DMS 273 (cell line): Measurements from ENCODE around the gene C10orf90.

ENCODE experiments used
- DNase-seq: peaks from one replicate; lab custom pipeline; 2025; ENCODE audit not compliant: unreplicated experiment; lab: John Stamatoyannopoulos, UW

C10orf90 gene

DNA sequence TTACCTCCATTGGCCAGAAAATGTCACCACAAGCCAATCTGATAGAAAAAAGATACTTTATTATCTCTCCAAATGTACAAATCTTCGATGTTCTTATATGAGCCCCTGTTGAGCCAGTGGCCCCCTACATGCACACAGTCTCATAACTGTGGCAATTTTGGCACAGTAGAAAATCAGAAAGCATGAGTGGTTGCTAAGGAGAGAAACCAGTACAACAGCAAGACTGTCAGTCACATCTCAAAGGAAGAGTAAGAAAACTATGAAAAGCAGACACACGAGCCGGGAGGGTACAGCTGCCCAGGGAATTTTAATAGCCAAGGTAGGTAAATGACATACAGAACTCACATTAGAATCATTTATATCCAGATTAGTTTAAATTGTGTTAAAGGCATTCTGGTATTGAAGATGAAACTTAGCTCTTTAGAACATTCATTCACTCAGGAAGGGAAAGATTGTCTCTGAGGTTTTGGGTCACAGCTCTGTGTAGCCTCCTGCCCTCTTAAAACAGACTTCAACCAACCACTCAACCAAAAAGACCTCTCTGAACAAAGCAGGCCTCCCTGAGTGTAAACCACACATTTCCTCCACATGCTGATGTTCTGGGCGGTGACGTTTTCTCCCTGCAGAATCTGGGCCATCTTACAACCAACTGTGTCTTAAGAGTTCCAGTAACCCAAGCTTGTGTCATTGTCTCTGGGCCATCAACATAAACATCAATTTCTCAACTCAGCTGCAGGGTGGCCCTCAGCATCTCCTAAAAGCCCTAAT is 201.4 kb downstream of the C10orf90 start:
- DNase-seq, result no peak

DNA sequence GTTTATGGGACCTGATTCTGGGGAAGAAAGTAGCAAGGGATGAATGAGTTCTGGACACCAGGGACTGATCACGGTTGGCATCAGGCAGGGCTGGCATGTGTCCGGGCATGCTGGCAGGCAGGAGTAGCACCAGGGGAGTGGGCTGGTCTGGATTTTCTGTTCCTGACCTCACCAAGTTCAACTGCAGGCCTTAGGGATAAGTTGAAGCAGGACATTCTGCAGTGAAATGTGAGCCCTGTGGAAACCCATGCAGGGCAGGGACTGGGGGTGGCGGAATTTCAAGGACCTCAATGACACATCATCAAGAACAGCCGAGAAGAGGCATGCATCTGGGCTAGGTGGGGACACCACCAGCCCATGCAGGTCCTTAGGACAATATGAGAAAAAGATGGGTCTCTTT is 202.0 kb downstream of the C10orf90 start:
- DNase-seq, result no peak

- no peak for DNase-seq
Observed at GRCh38 chr10:126465771-126466170, 204.7 kb downstream of the C10orf90 start.

- no peak for DNase-seq
Observed at GRCh38 chr10:126463286-126463685, 207.2 kb downstream of the C10orf90 start.

GRCh38 chr10:126461289-126461940 is 209.1 kb downstream of the C10orf90 start:
- DNase-seq, result no peak

GRCh38 chr10:126459878-126460481 is 210.5 kb downstream of the C10orf90 start:
- DNase-seq, result no peak

DNA sequence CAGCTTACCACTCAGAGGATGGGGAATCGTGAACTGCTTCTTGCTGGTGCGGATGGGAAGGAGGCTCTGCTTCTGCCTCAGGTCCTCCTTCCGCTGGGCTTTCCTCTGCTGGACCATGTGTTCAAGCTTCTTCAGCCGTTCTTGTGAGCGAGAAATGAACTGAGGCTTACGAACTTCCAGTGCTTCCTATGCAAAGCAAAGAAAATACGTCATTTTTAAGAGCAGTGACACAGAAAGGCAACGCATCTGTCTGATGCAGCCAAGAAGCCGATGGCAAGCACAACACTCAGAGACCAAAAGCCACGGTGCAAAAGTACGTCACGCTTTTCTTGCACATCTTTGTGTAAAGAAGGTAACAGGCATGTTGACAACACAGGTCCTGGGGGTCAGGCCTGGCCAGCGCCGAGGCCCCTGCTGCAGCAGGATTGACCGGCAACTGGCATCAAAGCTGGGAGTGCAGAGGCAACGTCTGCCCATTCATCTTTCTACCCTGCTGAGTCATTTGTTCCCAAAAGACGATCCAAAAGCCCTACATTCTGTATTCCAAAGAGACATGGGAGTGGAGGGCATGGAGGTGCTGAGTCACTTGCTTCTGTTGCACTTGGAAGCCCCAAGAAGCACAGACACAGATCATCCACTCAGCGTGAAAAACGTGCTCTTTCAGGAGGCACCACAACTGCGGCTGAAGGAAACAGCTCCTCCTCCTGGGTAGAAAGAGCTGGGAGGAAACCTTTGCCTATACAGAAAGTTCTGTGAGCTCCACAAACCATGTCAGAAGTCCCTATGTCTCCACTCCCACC is 211.3 kb downstream of the C10orf90 start:
- no peak for DNase-seq

- DNase-seq, result no peak
Observed at GRCh38 chr10:126458466-126458865, 212.0 kb downstream of the C10orf90 start.

- no peak for DNase-seq
Observed at GRCh38 chr10:126456632-126457031, 213.9 kb downstream of the C10orf90 start.

DNA sequence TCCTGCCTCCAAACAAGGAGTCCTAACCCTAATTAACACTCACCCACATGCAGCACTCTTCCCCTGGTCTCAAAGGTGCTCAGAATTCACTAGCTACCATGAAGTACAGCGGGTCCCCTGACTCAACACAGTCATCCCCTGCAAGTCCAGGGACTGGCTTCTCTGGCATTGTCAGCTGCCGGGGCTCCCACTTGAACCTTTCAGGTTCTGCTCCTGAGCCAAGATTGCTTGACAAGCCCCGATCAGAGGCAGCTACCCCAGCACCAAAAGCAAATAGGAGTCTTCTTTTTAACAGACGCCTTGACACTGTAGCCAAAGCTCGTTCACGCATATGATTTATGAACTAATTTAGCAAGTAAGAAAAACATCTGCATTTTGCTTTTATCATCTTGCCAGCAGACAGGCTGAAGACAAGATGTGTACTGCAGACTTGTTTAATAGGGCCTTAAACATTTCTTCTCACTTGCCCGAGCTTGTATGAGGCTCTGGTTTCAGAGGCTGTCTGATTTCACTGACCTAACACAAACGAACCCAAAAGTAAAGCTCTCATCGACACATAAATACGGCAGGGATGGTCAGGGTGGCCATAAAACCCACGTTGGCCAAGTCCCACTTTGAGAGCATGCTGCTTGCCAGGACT is 214.6 kb downstream of the C10orf90 start:
- DNase-seq, result no peak

DNA sequence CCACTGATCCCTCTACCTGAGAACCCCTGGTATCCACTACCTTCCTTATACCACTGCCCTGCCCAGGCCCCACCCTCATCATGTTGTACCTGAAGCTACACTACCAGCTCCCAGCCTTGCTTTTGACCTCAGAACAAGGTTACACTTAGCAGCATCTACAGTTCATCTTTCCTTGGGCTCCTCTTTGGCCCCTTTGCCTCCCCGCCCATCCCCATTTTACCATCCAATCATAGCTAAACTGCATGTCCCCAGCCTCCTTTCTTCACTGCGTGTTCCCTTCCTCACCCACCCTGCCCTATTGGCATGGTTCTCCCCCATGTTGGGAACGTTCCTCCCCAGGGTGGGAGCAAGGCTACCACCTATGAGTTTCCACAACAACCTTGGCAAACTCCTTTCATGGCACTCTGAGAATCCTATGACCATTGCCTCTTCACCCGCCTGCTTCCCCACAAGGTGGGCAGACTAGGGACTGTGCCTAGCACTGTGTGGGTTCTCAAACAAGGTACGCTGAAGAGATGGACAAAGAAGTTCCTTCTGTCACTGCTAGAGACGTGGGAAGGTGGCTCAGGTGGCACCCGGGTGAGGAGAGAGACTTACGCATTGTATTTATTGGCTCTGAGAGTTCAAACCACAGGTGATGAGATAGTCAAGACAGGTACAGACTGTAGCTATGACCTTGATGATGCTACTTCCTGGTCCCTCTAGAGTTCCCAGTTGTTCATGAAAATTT is 215.3 kb downstream of the C10orf90 start:
- DNase-seq, result no peak

- DNase-seq, result no peak
Observed at GRCh38 chr10:126454045-126454751, 216.3 kb downstream of the C10orf90 start.

DNA sequence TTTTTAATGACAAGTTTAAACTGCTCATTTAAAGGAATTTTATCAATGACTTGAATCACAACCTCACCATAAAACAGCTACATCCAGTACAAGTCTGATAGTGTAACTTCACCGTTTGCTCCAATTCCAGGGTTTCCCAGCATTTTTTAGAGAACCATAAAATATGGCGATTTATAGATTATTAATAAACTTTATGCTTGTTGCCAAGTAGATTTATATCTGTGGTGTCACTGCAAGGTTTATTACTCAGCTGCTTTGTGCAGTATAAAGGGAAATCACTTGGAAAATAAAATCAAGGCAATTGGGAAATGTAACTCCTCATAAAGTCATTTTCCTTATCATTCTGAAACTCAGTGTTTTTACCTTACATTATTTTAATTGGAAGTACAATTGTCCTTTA is 218.2 kb downstream of the C10orf90 start:
- DNase-seq, result no peak

- DNase-seq, result no peak
Observed at GRCh38 chr10:126448091-126448490, 222.4 kb downstream of the C10orf90 start.

- no peak for DNase-seq
Observed at GRCh38 chr10:126439942-126440341, 230.6 kb downstream of the C10orf90 start.

DNA sequence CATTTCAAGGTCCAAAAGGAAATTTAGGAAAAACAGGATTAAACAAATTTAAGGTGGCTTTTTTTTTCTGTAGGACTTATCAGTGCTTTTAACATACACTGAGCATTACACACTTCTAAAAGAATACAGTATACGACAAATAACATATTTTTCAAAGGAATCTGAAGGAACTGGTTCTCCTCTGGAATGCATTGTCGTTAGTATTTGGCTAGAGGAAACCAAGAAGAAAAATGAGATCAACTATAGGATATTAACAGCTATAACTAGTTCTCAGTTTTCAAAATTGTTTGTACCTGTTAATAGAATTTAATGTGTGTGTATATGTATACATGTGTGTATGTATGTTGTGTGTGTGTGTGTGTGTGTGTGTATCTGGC is 232.1 kb downstream of the C10orf90 start:
- no peak for DNase-seq

DNA sequence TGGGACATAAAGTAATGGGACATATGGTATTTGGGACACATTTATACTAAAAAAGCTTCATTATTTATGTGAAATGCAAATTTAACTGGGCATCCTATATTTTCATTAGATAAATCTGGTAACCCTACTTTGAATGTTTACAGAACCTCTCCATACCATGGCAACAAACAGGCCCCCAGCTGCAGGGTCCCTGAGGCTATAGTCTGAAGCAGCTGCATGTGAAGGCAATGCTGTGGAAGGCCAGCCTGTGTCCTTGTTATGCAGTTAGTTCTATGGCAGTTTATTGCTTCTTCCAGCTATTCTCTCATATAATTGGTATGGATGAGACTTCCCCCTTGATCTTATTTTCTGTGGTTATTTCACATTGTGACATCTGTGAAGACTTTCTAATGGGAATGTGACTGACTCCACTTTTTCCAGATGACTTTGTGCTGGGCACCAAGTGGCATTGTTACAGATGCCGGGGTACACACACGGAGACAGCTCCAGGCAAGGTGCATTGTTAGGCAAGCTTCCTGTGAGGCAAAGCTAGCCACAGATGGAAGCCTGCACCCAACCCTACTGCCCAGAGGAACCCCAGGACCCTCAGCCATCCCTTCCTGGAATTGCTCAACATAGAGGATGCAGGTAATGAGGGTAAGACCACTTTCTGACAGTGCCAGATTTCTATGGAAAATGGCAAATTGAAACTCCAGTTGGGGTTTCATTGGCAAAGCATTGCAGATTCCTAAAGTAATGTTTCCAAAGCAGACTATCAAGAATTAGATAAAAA is 232.7 kb downstream of the C10orf90 start:
- DNase-seq, result no peak

- DNase-seq, result no peak
Observed at GRCh38 chr10:126434235-126434634, 236.3 kb downstream of the C10orf90 start.

- DNase-seq, result no peak
Observed at GRCh38 chr10:126433351-126433750, 237.1 kb downstream of the C10orf90 start.
